ENCODE results near the gene ALDH3B1.

Gene ALDH3B1

DNA sequence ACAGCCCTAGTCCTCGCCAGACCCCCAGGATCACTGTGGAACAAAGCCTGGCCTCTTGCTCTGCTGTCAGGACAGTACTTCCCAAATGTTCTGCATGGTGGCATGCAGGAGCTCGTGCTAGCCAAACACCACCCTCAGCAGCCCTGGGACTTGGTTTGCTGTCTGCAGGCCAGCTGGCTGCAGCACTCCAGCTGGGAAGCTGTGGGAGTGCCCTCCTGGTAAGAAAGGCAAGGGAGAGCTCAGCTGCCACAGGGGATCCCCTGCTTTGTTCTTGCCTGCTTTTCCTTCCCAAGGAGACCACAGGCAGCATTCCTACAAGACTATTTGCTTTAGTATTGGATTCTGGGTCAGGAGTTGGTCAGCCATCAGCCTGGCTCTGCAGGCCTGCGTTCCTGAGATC is 56.6 kb downstream of the ALDH3B1 start:
- Histone ChIP-seq H3K27ac (ENCODE audit: low read length) (no peak overlapping the region), H3K9ac (ENCODE audit: low read length in 2 of 2) (no peak overlapping the region), H3K27me3 (ENCODE audit: control insufficient read depth in 1 of 2, insufficient read depth in 2 of 2, low read length in 2 of 2) (no peaks in the 10 kb centered on the region), H3K9me3 (ENCODE audit: control insufficient read depth in 2 of 2, low read length in 2 of 2) (no peaks in the 10 kb centered on the region), H3K4me1 (ENCODE audit: control insufficient read depth, insufficient read depth, low read length) (no peaks in the 10 kb centered on the region), H3K4me3 (ENCODE audit: low read length in 2 of 2) (no peak overlapping the region), H3K36me3 (ENCODE audit: control insufficient read depth in 2 of 2, insufficient read depth in 2 of 2, low read length in 2 of 2) (peaks cover 61 to 76% of the 10 kb centered on the region in 2 donors)

- no peaks in the 10 kb centered on the region for H3K4me1 ChIP-seq (ENCODE audit: control insufficient read depth, insufficient read depth, low read length)
- H3K36me3 ChIP-seq (ENCODE audit: control insufficient read depth in 2 of 2, insufficient read depth in 2 of 2, low read length in 2 of 2) = peaks cover 55 to 71% of the 10 kb centered on the region in 2 donors
- H3K9me3 ChIP-seq (ENCODE audit: control insufficient read depth in 2 of 2, low read length in 2 of 2) = no peaks in the 10 kb centered on the region
- no peak overlapping the region for H3K4me3 ChIP-seq (ENCODE audit: low read length in 2 of 2)
- H3K9ac ChIP-seq (ENCODE audit: low read length in 2 of 2) = no peak overlapping the region
- H3K27ac ChIP-seq (ENCODE audit: low read length) = no peak overlapping the region
- H3K27me3 ChIP-seq (ENCODE audit: control insufficient read depth in 1 of 2, insufficient read depth in 2 of 2, low read length in 2 of 2) = no peaks in the 10 kb centered on the region
Observed at GRCh38 chr11:68067991-68068390, 57.9 kb downstream of the ALDH3B1 start.

DNA sequence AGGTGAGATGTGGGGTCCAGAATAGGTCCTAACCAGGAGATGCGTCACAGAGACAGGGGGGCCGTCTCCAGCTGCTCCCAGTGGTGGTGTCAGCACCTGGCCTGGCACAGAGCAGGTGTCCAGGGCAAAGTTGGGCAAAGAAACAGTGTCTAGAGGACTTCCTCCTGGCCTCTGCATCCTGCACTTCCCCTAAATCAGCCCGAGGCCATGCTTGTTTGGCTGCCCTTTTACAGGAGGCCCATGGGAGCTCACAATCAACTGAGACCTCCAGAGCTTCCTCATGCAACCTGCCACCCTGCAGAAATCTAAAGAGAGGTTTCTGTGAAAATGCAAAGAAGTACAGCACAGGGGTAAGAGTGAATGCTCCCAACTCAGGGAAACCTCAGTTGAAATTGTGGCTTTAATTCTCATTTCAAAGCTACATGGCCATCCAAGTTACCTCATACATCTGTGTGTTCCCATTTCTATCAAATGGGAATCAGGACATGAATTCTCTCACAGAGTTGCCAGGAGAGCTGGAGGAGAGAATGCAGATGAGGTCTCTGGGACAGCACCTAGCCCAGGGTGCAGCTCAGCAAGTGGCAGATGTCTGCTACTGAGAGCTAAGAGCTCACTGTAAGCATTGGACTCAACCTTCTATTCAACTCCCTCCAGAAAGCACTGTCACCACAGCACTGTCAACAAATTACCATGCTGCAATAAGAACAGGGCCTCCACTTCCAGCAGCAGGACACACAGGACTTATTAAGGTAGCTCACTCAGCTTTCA is 61.3 kb downstream of the ALDH3B1 start:
- H3K27ac ChIP-seq (ENCODE audit: low read length) = no peak overlapping the region
- H3K36me3 ChIP-seq (ENCODE audit: control insufficient read depth in 2 of 2, insufficient read depth in 2 of 2, low read length in 2 of 2) = peaks cover 47 to 60% of the 10 kb centered on the region in 2 donors
- H3K9ac ChIP-seq (ENCODE audit: low read length in 2 of 2) = no peak overlapping the region
- no peaks in the 10 kb centered on the region for H3K4me1 ChIP-seq (ENCODE audit: control insufficient read depth, insufficient read depth, low read length)
- no peak overlapping the region for H3K4me3 ChIP-seq (ENCODE audit: low read length in 2 of 2)
- no peaks in the 10 kb centered on the region for H3K27me3 ChIP-seq (ENCODE audit: control insufficient read depth in 1 of 2, insufficient read depth in 2 of 2, low read length in 2 of 2)
- H3K9me3 ChIP-seq (ENCODE audit: control insufficient read depth in 2 of 2, low read length in 2 of 2) = no peaks in the 10 kb centered on the region

DNA sequence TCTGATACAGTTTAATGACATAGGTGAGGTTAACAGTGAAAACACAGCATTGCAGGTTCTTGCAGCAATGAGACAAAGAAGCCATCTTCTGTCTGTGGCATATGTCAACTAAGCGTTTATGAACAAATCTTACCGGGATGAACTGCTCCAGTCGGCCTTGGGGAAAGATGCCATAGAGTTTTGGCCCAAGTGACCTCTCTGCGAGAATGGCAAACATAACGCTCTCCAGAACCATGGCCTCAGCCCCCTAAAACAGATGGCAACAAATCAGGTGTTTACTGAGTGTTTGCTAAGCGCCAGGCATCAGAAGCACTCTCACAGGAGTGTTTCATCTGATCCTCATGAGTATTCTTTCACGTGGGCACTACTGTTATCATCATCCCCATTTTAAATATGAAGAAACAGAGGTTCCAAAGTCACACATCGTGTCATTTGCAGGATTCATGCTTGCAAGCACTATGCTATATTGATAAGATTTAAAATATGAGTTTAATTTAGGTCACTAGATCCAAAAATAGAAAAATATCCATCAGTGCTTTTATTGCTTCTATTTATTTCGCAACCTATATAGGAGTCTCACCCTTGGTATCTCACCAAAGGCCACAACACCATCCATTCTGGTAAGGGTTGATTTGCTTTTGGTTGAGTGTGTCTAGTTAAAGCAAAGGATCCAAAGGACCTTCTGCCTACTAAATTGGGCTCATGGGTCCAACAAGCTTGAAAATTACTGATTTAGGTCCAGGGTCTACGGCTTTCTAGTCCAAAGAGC is 64.6 kb downstream of the ALDH3B1 start:
- Histone ChIP-seq H3K27me3 (ENCODE audit: control insufficient read depth in 1 of 2, insufficient read depth in 2 of 2, low read length in 2 of 2) (no peaks in the 10 kb centered on the region), H3K27ac (ENCODE audit: low read length) (no peak overlapping the region), H3K9ac (ENCODE audit: low read length in 2 of 2) (no peak overlapping the region), H3K4me3 (ENCODE audit: low read length in 2 of 2) (no peak overlapping the region), H3K9me3 (ENCODE audit: control insufficient read depth in 2 of 2, low read length in 2 of 2) (no peaks in the 10 kb centered on the region), H3K36me3 (ENCODE audit: control insufficient read depth in 2 of 2, insufficient read depth in 2 of 2, low read length in 2 of 2) (peaks cover 24 to 41% of the 10 kb centered on the region in 2 donors), H3K4me1 (ENCODE audit: control insufficient read depth, insufficient read depth, low read length) (no peaks in the 10 kb centered on the region)

DNA sequence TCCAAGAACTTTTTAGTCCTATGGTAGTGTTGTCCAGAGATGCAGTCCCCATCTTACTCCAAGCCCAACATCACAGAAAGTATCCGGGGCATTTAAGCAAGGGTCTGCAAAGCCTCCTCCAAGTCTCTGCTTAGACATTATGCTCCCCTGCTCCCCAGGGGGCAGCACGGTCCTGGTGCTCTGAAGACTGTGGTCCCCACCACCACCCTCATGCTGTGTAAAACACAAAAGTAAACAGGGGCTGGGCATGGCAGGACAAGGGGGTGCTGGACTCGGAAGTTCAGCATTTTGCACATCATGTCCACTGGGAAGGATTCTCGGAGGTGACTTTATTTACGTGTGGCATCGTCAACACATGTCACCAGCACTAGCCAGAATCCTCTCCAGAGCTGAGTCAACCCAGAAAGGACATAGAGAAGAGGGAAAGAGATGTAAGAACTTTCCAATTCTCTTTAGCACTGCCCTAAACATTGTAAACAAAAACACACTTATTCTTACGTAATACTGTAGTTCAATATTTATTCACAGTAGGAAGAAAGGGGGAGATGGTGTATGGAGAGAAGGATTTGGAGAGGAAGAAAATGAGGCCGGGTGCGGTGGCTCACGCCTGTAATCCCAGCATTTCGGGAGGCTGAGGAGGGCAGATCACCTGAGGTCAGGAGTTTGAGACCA is 66.4 kb downstream of the ALDH3B1 start:
- Histone ChIP-seq H3K27me3 (ENCODE audit: control insufficient read depth in 1 of 2, insufficient read depth in 2 of 2, low read length in 2 of 2) (no peaks in the 10 kb centered on the region), H3K27ac (ENCODE audit: low read length) (no peak overlapping the region), H3K4me1 (ENCODE audit: control insufficient read depth, insufficient read depth, low read length) (peaks cover 6% of the 10 kb centered on the region), H3K9ac (ENCODE audit: low read length in 2 of 2) (no peak overlapping the region), H3K36me3 (ENCODE audit: control insufficient read depth in 2 of 2, insufficient read depth in 2 of 2, low read length in 2 of 2) (peaks cover 10 to 35% of the 10 kb centered on the region in 2 donors), H3K9me3 (ENCODE audit: control insufficient read depth in 2 of 2, low read length in 2 of 2) (no peaks in the 10 kb centered on the region), H3K4me3 (ENCODE audit: low read length in 2 of 2) (no peak overlapping the region)

DNA sequence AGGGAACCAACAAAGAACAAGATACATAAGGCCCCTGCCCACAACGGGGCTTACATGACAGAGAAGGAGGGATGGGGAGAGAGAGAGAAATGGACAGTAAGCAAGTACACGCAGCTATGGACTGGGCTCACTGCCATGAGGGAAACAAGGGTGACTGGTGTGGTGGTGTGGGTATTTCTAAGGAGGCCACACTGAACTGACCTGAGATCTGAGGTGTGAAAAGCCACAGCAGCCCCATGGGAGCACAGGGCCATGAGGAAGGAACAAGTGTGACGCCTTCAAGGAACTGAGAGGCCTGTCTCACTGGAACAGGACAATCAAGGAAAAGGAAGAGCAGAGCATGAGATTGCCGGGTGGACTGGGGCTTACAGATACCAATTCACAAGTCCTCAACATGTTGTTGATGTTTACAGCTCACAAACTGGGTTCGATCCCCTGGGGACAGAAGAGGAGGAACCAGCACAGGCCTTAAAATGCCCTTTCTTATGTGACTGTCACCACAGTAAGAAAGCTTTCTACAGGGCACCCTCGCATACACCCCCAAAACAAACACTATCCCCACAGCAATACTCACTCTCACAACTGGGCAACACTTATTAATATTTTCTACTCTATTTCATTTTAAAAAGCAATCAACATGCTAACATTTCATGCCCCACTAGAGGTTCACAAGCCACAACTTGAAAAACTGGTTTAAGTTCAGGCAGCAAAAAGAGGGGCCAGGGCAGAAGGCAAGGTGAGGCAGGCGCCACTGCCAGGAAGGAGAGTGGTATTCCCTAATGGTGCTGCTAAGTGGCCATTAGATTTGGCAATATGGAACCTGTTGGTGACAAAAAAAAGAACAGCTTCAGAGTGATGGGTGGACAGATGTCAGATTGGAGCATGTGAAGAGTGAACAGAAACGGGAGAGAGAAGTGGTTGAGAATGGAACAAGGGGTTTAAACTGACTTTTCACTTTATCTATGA is 67.8 kb downstream of the ALDH3B1 start:
- Histone ChIP-seq H3K36me3 (ENCODE audit: control insufficient read depth in 2 of 2, insufficient read depth in 2 of 2, low read length in 2 of 2) (peaks cover 6 to 30% of the 10 kb centered on the region in 2 donors), H3K9me3 (ENCODE audit: control insufficient read depth in 2 of 2, low read length in 2 of 2) (no peaks in the 10 kb centered on the region), H3K4me1 (ENCODE audit: control insufficient read depth, insufficient read depth, low read length) (peaks cover 6% of the 10 kb centered on the region), H3K27me3 (ENCODE audit: control insufficient read depth in 1 of 2, insufficient read depth in 2 of 2, low read length in 2 of 2) (no peaks in the 10 kb centered on the region), H3K9ac (ENCODE audit: low read length in 2 of 2) (no peak overlapping the region), H3K27ac (ENCODE audit: low read length) (no peak overlapping the region), H3K4me3 (ENCODE audit: low read length in 2 of 2) (no peak overlapping the region)
